Gastroesophageal sphincter (tissue), 3 donors: Measurements from ENCODE around the gene ACOXL.

Experiments used
- EP300 ChIP-seq: sonication (generic); formaldehyde crosslinking; IDR thresholded peaks from one replicate; pipeline ENCODE4 v1.6.1; 2017; ENCODE audit warnings: antibody characterized with exemption, mild to moderate bottlenecking
- TF ChIP-seq, protein P1 (sequence below), 4 experiments: fragments of 200-600 bp in 2 of 4; fragments of 450-650 bp in 2 of 4; sonication (generic) in 1 of 4; IDR thresholded peaks; one replicate each; pipeline ENCODE4 v1.5.1; 2017 to 2019; ENCODE audit warnings: antibody characterized with exemption in 4 of 4, mild to moderate bottlenecking in 2 of 4, moderate library complexity in 2 of 4

DNA sequence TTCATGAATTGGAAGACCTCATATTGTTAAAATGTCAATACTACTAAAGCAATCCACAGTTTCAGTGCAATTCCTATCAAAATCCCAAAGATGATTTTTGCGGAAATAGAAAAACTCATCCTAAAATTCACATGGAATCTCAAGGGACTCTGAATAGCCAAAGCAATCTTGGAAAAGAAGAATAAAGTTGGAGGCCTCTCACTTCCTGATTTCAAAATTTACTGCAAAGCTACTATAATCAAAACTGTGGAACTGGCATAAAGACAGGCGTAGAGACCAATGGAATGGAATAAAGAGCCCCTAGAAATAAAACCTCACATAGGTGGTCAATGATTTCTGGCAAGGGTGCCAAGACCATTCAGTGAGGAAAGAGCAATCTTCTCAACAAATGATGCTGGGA, 42.3 kb downstream of the ACOXL start:
- TF ChIP-seq EP300, result no peak
- TF ChIP-seq, protein P1, sequence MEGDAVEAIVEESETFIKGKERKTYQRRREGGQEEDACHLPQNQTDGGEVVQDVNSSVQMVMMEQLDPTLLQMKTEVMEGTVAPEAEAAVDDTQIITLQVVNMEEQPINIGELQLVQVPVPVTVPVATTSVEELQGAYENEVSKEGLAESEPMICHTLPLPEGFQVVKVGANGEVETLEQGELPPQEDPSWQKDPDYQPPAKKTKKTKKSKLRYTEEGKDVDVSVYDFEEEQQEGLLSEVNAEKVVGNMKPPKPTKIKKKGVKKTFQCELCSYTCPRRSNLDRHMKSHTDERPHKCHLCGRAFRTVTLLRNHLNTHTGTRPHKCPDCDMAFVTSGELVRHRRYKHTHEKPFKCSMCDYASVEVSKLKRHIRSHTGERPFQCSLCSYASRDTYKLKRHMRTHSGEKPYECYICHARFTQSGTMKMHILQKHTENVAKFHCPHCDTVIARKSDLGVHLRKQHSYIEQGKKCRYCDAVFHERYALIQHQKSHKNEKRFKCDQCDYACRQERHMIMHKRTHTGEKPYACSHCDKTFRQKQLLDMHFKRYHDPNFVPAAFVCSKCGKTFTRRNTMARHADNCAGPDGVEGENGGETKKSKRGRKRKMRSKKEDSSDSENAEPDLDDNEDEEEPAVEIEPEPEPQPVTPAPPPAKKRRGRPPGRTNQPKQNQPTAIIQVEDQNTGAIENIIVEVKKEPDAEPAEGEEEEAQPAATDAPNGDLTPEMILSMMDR (IDR thresholded peaks at IDR 0.05), result no peak
